HepG2 (cell line): ENCODE results near the gene ALG8. TPM values are rescaled to one million over a fixed set of nuclear protein-coding genes. Genes with fewer than 3 reads are reported as not detected.

ENCODE experiments used
- ARID4A ChIP-seq: sonication (generic); formaldehyde crosslinking; IDR thresholded peaks from 2 replicates; pipeline ENCODE4 v1.5.0; 2020; ENCODE audit warnings: mild to moderate bottlenecking, missing genetic modification reagents, borderline replicate concordance
- CENPBD1 ChIP-seq: sonication (generic); formaldehyde crosslinking; IDR thresholded peaks from 2 replicates; pipeline ENCODE4 v1.8.0; 2022; ENCODE audit warnings: missing genetic modification reagents, low read depth, mild to moderate bottlenecking, borderline replicate concordance
- ETV5 ChIP-seq: IDR thresholded peaks from 2 replicates; pipeline ENCODE4 v1.6.1; 2018; ENCODE audit warnings: missing biosample characterization, missing genetic modification reagents, inconsistent platforms, borderline replicate concordance
- FOXM1 ChIP-seq: sonication (generic); formaldehyde crosslinking; IDR thresholded peaks from 2 replicates; pipeline ENCODE4 v1.5.0; 2020; ENCODE audit warnings: missing genetic modification reagents
- JDP2 ChIP-seq: sonication (generic); formaldehyde crosslinking; IDR thresholded peaks from 2 replicates; pipeline ENCODE4 v1.8.1; 2022; ENCODE audit warnings: missing genetic modification reagents, borderline replicate concordance
- JUN ChIP-seq: sonication (generic); formaldehyde crosslinking; IDR thresholded peaks from 2 replicates; pipeline ENCODE4 v1.4.0; 2020; ENCODE audit warnings: mild to moderate bottlenecking, missing genetic modification reagents
- SETDB1 ChIP-seq: sonication (generic); formaldehyde crosslinking; IDR thresholded peaks from 2 replicates; pipeline ENCODE4 v1.5.1; 2020; ENCODE audit warnings: missing genetic modification reagents, mild to moderate bottlenecking, borderline replicate concordance
- STAT5B ChIP-seq: sonication (generic); formaldehyde crosslinking; IDR thresholded peaks from 2 replicates; pipeline ENCODE4 v1.4.0; 2020; ENCODE audit warnings: missing genetic modification reagents
- ZBTB40 ChIP-seq, 2 experiments: fragments of 450-650 bp in 1 of 2; sonication (generic) in 1 of 2; formaldehyde crosslinking in 1 of 2; IDR thresholded peaks; 2 replicates each; pipeline versions ENCODE4 v1.6.1 to v1.8.0; 2016 to 2022; ENCODE audit warnings: antibody characterized with exemption in 1 of 2, mild to moderate bottlenecking in 1 of 2, missing genetic modification reagents in 1 of 2
- ZGPAT ChIP-seq: IDR thresholded peaks from 2 replicates; pipeline ENCODE4 v1.6.1; 2016; ENCODE audit warnings: mild to moderate bottlenecking
- ZNF234 ChIP-seq: sonication (generic); formaldehyde crosslinking; conservative IDR thresholded peaks from 2 replicates; pipeline ENCODE4 v1.5.1; 2020; ENCODE audit warnings: mild to moderate bottlenecking, missing genetic modification reagents
- ZNF776 ChIP-seq: sonication (generic); formaldehyde crosslinking; IDR thresholded peaks from 2 replicates; pipeline ENCODE4 v1.4.0; 2020; ENCODE audit warnings: mild to moderate bottlenecking, missing genetic modification reagents
- polyA plus RNA-seq, 8 experiments: library from polyadenylated mRNA; depleted of rRNA in 3 of 8; stranded (reverse) in 7 of 8; unstranded in 1 of 8; fragments of >200 nt; fragmentation: Illumina TruSeq in 4 of 8; extraction: Trizol in 4 of 8; gene quantifications; 2 replicates each; pipeline versions ENCODE4 v1.2.1 to v1.2.3, GENCODE V29; 2011 to 2016; ENCODE audit warnings: low read depth in 4 of 8, missing spikeins in 1 of 8, mixed read lengths in 1 of 8; ENCODE audit not compliant: insufficient read depth in 1 of 8
- total RNA-seq, 5 experiments: library from RNA; depleted of rRNA; stranded (reverse); fragments of >200 nt; fragmentation: Illumina TruSeq; extraction: Trizol; gene quantifications; 2 replicates each; pipeline ENCODE4 v1.2.3, GENCODE V29; 2016; ENCODE audit warnings: low read depth in 1 of 5

Gene ALG8
- total and polyA plus RNA-seq, 2 of the 13 experiments (the other 11 are each of a cell fraction or from before 2014, with no cell fraction given) = 75.8 to 88.0 TPM

GRCh38 chr11:78079232-78080083 lies 60.0 kb downstream of the ALG8 start, which contains the start of gene NDUFC2 (continued):
- TF ChIP-seq ZBTB40 (IDR thresholded peaks at IDR 0.05) (peak; percentile 44), ZBTB40 (CRISPR knock-in tag; IDR thresholded peaks at IDR 0.05) (peak; percentile 94), SETDB1 (CRISPR knock-in tag) (no peak), ZNF776 (no peak; the same call in 1 of the 2 replicates), ETV5 (CRISPR knock-in tag) (peak; percentile 71), STAT5B (peak; percentile 56; the same call in 1 of the 2 replicates), ZNF234 (CRISPR knock-in tag) (peak; percentile 91; the same call in 1 of the 2 replicates), ARID4A (CRISPR knock-in tag) (peak; percentile 95), JUN (CRISPR knock-in tag) (no peak), ZGPAT (CRISPR knock-in tag) (peak; percentile 89), JDP2 (no peak; the same call in 1 of the 2 replicates), FOXM1 (CRISPR knock-in tag) (peak; percentile 92), CENPBD1 (CRISPR knock-in tag) (no peak; the same call in 1 of the 2 replicates)
